Thyroid gland (tissue), 4 donors: ENCODE data around the gene PCGF3. TPM values are rescaled to one million over a fixed set of nuclear protein-coding genes. Genes with fewer than 3 reads are reported as not detected.

Experiments used
- DNase-seq, 2 donors: peaks; one replicate each; pipeline ENCODE4 v3.0.0-alpha.2; 2019
- H3K27ac ChIP-seq, 3 donors: fragments of 200-600 bp; sonication (generic); 1 replicate in 2 of 3; 2 replicates in 1 of 3; pipeline ENCODE4 v1.5.1; 2016 to 2019; ENCODE audit warnings: mild to moderate bottlenecking in 1 of 3, moderate library complexity in 1 of 3
- H3K27me3 ChIP-seq: fragments of 200-600 bp; sonication (generic); one replicate; pipeline ENCODE4 v1.5.1; 2019
- H3K36me3 ChIP-seq, 2 donors: fragments of 200-600 bp; sonication (generic); one replicate each; pipeline ENCODE4 v1.5.1; 2016 to 2019
- H3K4me1 ChIP-seq, 2 donors: fragments of 200-600 bp; sonication (generic); one replicate each; pipeline ENCODE4 v1.5.1; 2017 to 2019
- H3K4me3 ChIP-seq, 3 donors: fragments of 200-600 bp; sonication (generic); replicated peaks in 1 of 3; 1 replicate in 2 of 3; 2 replicates in 1 of 3; pipeline ENCODE4 v1.5.1; 2016; ENCODE audit warnings: mild to moderate bottlenecking in 1 of 3
- H3K9me3 ChIP-seq: fragments of 200-600 bp; sonication (generic); one replicate; pipeline ENCODE4 v1.5.1; 2017
- POLR2A ChIP-seq, 2 donors: fragments of 450-650 bp; IDR thresholded peaks; one replicate each; pipeline ENCODE4 v1.6.1; 2017; ENCODE audit warnings: antibody characterized with exemption in 2 of 2, mild to moderate bottlenecking in 2 of 2, moderate library complexity in 1 of 2
- WGBS, 2 donors: methylation state at CpG; one replicate each; pipeline ENCODE4 v1.1.5; 2017; 5-methylcytosine and 5-hydroxymethylcytosine counted together
- intact Hi-C: fragments of 100-400 bp; cut with DNase I; formaldehyde crosslinking; loops from one replicate; pipeline ENCODE4 v1.15.1; 2023
- total RNA-seq, 4 donors: library from RNA; depleted of rRNA; stranded (reverse); fragments of >200 nt; gene quantifications; one replicate each; pipeline ENCODE4 v1.2.3, GENCODE V29; 2016
- TF ChIP-seq, protein P1 (sequence below), 6 experiments: fragments of 200-600 bp in 3 of 6; fragments of 450-650 bp in 3 of 6; sonication (generic) in 3 of 6; IDR thresholded peaks; one replicate each; pipeline ENCODE4 v1.5.1; 2016 to 2019; ENCODE audit warnings: antibody characterized with exemption in 6 of 6, mild to moderate bottlenecking in 2 of 6, inconsistent platforms in 1 of 6, moderate library complexity in 1 of 6

The PCGF3 gene
- total RNA-seq, 4 donors from 2014 or later, result 41.4 to 60.0 (median 50.2) TPM

DNA sequence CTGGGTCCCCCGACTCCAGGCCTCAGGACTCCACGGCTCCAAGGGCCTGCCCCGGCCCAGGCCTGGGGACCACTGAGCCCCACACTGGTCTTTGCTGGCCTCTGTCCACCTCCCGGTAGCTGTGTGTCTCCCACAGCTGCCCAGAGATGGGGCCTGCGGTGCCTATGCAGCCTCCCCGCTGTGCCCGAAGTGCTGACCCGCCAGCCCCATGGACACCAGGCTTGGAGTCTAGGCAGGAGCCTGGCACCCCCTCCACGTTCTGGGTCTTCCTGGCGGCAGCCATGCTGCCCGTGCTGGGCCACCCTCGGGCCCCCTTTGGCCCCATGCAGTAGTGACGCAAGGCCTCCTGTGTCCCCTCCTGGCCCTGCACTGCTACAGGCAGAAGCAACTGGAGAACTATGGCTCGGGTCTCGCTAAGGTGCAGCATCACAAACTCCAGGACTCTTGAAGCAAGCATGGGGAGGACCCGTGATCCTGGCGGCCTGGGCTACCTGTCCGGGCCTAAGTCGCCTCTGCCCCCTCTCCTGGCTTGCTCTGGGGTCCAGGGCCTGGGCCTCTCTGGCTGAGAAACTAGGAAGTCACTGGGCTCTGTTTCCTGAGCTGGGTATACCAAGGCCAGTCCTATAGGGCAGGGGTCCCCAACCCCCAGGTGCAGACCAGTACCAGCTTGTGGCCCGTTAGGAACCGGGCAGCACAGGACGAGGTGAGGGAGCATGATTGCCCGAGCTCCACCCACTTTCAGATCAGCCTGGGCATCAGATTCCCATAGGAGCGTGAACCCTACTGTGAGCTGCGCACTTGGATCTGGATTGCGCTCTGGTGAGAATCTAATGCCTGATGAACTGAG lies 30.4 kb upstream of the PCGF3 start:
- Histone ChIP-seq H3K4me3 (peak overlapping the region; percentile 83 to 92 (median 88)), H3K36me3 (peaks cover 11 to 13% of the 10 kb centered on the region in 2 donors), H3K27ac (peak overlapping the region in 2 of 3 donors; percentile 89 to 93), H3K27me3 (no peaks in the 10 kb centered on the region), H3K4me1 (peaks cover 15 to 20% of the 10 kb centered on the region in 2 donors), H3K9me3 (no peaks in the 10 kb centered on the region)
- intact Hi-C loops, result no loop called here
- no peak for DNase-seq
- 65 to 94% methylated on average over 9 to 16 of the region's 26 CpGs for WGBS, 2 donors
- TF ChIP-seq, protein P1, sequence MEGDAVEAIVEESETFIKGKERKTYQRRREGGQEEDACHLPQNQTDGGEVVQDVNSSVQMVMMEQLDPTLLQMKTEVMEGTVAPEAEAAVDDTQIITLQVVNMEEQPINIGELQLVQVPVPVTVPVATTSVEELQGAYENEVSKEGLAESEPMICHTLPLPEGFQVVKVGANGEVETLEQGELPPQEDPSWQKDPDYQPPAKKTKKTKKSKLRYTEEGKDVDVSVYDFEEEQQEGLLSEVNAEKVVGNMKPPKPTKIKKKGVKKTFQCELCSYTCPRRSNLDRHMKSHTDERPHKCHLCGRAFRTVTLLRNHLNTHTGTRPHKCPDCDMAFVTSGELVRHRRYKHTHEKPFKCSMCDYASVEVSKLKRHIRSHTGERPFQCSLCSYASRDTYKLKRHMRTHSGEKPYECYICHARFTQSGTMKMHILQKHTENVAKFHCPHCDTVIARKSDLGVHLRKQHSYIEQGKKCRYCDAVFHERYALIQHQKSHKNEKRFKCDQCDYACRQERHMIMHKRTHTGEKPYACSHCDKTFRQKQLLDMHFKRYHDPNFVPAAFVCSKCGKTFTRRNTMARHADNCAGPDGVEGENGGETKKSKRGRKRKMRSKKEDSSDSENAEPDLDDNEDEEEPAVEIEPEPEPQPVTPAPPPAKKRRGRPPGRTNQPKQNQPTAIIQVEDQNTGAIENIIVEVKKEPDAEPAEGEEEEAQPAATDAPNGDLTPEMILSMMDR (IDR thresholded peaks at IDR 0.05), result no peak

DNA sequence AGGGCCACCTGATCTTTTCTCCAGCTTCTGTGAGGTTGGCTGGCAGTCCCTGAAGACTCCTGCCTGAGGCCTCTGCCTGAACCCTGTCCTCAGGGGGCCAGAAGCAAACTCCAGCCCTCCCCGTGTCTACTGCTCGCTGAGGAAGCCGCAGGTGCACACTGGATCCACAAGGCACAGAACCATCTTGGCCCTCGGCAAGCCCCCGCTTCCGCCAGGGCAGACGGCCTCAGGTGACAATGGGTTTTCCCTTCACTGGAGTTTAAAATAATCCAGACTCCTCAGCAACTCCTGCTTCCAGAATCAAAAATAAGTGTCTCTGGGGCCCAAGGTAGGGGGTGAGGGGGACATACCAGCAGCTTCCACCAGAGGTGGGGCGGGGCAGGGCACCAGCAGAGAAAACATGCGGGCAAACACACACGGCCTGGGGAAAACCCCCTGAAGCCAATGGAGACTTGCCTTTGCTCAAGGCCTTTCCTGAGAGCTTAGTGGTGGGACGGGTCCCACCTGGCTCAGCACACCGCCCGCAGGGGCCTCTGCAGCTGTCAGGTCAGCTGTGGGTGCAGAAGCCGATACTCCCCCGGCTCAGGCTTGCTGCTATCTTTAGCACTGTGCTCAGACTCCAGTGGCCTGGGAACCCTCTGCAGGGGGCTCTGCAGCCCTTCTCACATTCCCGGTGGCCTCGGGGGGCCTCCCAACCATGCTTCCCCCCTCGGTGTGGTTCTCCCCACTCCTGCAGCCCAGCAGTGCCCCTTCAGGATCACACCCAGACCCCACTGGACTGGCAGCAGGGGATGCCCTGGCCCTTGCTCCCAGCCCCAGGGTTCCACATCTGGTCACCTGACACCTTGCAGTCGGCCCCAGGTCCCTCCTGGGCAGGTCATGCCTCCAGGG lies 29.4 kb upstream of the PCGF3 start:
- WGBS, 2 donors, result 81 to 83% methylated on average over 10 to 15 of the region's 19 CpGs

DNA sequence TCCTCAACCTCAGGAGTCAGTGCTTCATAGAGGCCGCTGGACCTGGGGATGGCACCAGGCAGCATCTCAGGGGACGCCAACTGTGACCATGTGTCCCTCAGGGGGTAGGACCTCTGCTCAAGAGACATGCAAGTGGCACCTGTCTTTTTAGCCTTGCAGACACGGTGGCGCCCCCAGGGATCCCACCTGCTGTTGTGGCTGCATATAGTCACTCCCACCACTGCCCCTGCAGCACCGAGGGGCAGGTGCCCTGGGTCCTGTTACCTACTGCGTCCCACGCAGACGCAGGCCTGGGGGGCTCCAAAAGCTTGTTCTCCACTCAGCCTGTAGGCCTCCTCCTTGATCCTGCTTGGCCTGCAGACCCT lies 28.8 kb upstream of the PCGF3 start:
- H3K4me3 ChIP-seq, result no peak overlapping the region
- H3K36me3 ChIP-seq, result peaks cover 4% of the 10 kb centered on the region in 2 donors
- WGBS, 2 donors, result 75 to 82% methylated on average over 3 to 7 of the region's 8 CpGs
- no peak for DNase-seq
- TF ChIP-seq, protein P1 (IDR thresholded peaks at IDR 0.05), result no peak
- no peak for TF ChIP-seq POLR2A (IDR thresholded peaks at IDR 0.05)
- H3K27me3 ChIP-seq, result no peaks in the 10 kb centered on the region
- no peak overlapping the region for H3K27ac ChIP-seq
- intact Hi-C loops, result no loop called here
- peaks cover 22 to 30% of the 10 kb centered on the region in 2 donors for H3K4me1 ChIP-seq
- H3K9me3 ChIP-seq, result no peaks in the 10 kb centered on the region

More for the DNA sequence above, 29.4 kb upstream of the PCGF3 start:
- Histone ChIP-seq H3K4me3 (no peak overlapping the region), H3K27ac (no peak overlapping the region), H3K4me1 (peaks cover 22 to 30% of the 10 kb centered on the region in 2 donors), H3K36me3 (peaks cover 10 to 11% of the 10 kb centered on the region in 2 donors), H3K9me3 (no peaks in the 10 kb centered on the region), H3K27me3 (no peaks in the 10 kb centered on the region)
- DNase-seq, result no peak
- TF ChIP-seq, protein P1 (IDR thresholded peaks at IDR 0.05), result no peak
- no peak for TF ChIP-seq POLR2A (IDR thresholded peaks at IDR 0.05)
- intact Hi-C loops, result no loop called here

DNA sequence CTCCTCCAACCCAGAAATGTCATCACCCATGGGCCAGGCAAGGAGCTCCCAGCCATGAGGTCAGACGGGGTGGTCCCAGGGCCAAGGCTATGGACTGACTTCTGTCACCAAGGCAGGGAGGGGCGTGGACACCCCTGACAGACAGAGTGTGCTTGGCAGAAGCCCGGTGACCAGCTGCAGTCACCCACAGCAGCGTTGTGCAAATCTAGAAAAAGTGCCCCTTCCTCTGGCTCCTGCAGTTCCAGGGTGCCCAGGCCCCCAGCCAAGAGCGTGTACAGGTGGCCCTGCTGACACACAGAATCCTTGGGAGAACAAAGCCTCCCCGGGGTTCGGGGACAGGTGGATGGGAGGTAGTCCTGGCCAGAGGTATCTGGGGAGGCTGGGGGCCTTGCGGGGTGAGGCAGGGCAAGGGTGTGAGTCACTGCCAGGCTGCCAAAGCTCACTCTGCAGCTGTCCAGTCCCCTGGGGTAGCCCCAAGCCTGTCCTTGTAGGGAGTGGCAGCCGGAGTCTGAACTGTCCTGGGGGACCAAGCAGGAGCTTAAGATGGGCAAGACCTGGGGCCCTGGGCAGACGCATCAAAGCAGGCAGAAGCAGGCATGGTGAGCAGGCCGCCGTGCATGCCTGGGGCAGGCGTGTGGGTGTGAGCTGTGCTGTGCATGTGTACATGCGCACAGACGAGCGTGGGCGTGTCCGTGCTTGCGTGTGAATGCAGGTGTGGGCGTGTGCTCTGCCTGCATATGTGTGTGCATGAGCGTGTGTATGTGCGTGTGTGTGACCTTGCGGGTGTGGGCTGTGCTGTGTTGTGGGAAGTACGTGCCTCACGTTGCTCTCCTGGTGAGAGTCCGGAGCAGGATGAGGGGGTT lies 28.0 kb upstream of the PCGF3 start:
- Histone ChIP-seq H3K36me3 (no peaks in the 10 kb centered on the region), H3K4me3 (no peak overlapping the region), H3K27ac (no peak overlapping the region), H3K9me3 (no peaks in the 10 kb centered on the region), H3K4me1 (peaks cover 22 to 30% of the 10 kb centered on the region in 2 donors), H3K27me3 (no peaks in the 10 kb centered on the region)
- 73 to 75% methylated on average over 22 to 26 of the region's 26 CpGs for WGBS, 2 donors
- intact Hi-C loops, result no loop called here
- no peak for DNase-seq
- TF ChIP-seq, protein P1 (IDR thresholded peaks at IDR 0.05), result no peak
- no peak for TF ChIP-seq POLR2A (IDR thresholded peaks at IDR 0.05)
